NCI-H226 (cell line): ENCODE measurements around the gene OSBP2.
"Not testable (repeated sequence)": the region's sequence is repeated elsewhere in the genome, so short reads cannot be mapped to it uniquely, and the experiment has no call there.

Experiments used
- DNase-seq: peaks from one replicate; pipeline ENCODE4 v3.0.0-alpha.2; 2015

OSBP2 gene, protein sequence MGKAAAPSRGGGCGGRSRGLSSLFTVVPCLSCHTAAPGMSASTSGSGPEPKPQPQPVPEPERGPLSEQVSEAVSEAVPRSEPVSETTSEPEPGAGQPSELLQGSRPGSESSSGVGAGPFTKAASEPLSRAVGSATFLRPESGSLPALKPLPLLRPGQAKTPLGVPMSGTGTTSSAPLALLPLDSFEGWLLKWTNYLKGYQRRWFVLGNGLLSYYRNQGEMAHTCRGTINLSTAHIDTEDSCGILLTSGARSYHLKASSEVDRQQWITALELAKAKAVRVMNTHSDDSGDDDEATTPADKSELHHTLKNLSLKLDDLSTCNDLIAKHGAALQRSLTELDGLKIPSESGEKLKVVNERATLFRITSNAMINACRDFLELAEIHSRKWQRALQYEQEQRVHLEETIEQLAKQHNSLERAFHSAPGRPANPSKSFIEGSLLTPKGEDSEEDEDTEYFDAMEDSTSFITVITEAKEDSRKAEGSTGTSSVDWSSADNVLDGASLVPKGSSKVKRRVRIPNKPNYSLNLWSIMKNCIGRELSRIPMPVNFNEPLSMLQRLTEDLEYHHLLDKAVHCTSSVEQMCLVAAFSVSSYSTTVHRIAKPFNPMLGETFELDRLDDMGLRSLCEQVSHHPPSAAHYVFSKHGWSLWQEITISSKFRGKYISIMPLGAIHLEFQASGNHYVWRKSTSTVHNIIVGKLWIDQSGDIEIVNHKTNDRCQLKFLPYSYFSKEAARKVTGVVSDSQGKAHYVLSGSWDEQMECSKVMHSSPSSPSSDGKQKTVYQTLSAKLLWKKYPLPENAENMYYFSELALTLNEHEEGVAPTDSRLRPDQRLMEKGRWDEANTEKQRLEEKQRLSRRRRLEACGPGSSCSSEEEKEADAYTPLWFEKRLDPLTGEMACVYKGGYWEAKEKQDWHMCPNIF

DNA sequence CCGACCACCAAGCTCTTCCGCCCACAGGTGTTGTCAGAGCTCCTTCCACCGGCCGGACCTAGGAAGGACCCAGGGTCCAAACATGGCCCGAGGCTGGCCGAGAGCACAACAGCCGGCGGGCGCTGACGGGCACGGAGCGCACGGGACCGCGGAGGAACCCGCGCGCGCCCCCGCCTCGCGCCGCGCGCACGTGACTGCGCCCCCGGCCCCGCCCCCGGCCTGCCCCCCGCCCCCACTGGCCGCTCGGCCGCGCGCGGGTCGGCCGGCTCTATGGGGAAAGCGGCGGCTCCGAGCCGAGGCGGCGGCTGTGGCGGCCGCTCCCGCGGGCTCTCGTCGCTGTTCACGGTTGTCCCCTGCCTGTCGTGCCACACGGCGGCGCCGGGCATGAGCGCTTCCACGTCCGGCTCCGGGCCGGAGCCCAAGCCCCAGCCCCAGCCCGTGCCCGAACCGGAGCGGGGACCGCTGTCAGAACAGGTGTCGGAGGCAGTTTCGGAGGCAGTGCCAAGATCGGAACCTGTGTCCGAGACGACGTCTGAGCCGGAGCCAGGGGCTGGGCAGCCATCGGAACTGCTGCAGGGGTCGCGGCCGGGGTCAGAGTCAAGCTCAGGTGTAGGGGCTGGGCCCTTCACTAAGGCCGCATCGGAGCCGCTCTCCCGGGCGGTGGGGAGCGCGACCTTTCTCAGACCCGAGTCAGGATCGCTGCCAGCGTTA is at the start of gene OSBP2:
TSS of gene OSBP2 (plus strand) at position 235 of the 711 bp plus-strand sequence. CDS start at position 271, 36 bp downstream.
- no peak for DNase-seq

DNA sequence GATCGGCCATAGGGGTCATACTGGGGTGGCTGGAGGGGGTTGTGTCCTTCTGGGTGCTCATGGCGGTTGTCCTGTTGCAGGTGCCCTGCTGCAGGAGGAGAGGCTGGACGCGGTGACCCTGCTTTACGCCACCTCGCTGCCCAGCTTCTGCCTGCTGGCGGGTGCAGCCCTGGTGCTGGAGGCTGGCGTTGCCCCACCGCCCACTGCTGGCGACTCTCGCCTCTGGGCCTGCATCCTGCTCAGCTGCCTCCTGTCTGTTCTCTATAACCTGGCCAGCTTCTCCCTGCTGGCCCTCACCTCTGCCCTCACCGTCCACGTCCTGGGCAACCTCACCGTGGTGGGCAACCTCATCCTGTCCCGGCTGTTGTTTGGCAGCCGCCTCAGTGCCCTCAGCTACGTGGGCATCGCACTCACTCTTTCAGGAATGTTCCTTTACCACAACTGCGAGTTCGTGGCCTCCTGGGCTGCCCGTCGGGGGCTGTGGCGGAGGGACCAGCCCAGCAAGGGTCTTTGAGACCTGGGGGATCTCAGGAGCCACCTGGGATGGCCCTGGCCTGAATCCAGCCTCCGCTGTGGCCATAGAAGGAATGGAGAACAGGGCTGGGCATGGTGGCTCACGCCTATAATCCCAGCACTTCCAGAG is 48.0 kb upstream of the OSBP2 start:
- no peak for DNase-seq

DNA sequence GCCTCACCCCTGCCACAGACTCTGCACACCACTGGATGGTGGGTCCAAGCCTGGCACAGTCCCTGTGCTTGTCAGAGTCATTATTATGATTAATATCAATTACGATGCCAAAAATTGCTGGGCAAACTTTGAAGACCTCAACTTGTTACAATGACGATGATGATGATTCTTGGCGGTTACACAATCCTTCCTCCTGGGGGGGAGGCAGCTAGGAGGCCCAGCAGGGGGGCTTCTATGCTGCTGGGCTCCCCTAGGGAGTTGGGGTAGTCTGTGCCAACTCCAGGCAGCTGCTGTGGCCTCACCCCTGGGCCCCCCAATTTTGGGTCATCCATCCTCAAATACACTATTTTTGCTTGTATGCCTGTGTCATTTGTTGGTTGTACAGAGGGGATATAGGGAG is 47.1 kb upstream of the OSBP2 start:
- no peak for DNase-seq

DNA sequence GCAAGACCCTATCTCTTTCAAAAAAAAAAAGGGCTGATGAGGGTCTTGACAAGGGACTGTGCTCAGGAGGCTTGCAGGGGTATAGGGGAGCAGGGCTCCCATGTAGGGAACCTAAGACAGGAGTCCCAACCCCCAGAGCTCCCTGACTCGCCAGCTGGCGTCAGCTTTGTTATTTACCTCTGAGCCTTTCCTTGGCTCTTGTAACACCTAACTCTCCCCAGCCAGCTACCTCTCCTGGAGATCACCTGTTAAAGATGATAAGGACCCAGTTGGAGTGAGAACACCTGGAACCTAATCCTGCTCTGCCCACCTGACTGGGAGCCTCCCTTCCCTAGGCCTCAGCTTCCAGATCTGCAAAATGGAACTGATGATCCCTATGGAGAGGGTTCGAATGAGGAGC is 45.8 kb upstream of the OSBP2 start:
- no peak for DNase-seq

DNA sequence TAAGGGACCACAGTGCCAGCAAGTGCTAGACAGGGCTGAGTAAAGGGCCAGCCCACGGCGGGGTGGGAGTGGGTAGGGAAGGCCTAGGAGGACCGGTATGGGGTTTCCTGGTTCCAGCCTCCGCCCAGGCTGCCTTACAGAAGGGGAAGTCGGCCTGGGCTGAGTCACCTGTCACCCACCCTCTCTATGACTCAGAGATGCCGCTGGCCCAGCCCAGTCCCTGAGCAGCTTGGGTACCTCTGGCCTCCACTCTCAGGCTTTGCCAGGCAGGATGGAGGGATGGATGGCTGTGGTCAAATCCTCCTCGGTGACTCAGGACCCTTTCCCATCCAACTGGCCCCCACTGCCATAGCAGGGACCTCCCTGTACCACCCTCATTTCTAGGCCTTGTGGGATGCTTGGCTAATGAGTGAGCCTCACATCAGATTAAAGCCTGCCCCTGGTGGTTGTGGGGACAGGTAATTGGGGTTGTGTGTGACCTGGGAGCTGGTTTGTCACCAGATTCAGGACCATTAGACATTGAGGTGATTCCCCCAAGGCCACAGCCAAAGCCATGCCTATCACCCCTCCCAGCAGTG is 45.2 kb upstream of the OSBP2 start:
- DNase-seq: peak; percentile 68

DNA sequence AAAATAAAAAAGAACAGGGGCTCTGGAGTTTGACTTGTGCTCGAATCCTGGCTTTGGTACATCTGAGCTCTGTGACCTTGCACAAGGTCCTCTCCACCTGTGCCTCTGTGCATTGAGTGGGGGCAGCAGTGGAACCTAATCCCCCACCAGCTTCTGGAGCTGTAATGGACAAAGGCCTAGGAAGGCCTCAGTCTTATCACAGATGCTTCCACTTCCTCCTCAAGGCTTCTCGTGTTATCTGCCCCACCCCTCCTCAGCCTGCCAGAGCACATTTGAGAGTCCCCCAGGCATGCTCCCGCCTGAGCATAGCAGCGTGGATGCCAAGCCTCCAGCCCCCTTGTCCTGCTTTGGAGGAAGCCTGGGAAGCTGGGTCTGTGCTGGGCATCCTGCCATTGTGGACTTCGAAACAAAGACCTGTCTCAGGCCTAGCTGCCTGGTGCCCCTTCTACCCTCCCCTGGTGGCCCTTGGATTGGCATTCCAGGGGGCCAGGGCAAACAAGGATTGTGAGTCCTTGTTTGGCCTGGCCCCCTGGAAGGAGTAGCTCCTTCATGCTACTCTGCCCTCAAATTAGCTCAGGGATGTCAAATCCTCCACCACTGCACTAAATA is 44.1 kb upstream of the OSBP2 start:
- no peak for DNase-seq

DNA sequence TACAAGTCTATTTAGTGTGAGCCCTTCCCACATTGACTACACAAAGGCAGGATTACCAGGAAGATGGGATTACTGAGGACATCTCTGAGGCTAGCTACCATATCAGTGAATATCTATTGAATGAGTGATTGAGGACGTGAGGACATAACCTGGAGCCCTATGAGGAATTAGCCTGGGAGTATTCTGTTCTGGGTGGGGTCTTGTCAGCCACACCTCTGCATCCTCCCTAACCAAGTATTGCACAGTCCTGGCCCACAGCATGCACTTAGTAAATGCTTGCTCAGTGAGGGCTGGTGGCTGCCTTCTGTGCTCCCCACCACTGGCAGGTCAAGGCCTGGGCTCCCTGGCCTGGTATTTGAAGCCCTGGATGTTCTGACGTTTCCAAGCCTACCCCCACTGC is 41.8 kb upstream of the OSBP2 start:
- DNase-seq: no peak

DNA sequence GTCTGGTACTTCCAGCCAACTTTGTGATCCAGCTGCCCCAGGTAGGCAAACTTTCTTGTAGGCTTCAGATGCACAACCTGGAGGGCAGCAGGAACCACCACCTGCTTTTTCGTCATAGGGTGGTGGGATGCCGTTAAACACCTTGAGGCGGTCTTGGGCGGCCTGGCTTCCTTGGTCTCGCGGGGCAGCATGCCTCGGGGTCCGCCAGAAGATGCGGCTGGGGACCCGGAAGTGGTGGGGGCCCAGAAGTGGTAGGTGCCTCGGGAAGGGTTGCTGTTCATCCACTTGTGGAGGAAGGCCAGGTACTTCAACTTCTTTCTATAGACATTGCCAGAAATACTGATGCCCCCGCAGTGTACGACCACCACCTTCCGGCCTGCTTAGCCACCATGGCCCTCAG is 40.3 kb upstream of the OSBP2 start:
- no peak for DNase-seq

DNA sequence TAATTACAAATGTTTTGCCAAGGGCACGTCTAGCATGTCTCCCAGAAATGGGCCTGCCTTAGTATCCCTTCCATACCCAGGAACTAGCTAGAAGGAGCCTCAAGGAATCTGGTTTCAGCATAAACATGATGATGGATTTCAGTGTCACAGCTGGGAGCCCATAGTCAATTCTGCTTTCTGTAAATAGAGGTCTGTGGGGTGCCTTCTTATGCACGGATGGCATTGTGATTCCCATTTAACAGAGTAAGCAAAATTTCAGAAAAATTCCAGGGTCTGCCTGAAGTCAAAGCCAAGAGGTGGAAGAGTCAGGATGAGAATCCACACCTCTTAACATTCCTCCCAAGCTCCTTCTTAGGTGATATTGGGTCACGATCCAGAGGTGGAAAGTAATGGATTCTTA is 39.1 kb upstream of the OSBP2 start:
- DNase-seq: no peak

DNA sequence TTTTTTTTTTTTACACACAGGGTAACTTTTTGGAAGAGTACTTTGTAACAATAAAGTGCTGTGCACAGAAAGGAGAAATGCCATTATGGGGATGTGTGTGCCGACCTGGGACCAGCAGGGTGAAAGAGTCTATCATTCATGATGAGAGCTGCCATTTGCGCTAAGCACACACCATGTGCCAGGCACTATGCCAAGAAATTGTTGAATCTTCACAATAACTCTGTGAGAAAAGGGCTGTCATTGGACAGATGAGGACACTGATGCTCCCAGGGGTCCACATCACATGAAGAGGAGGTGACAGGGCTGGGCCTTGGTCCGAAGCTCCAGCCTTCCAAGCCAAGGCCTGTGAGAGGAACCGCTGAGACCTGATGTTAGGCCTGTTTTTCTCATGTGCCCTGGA is 32.6 kb upstream of the OSBP2 start:
- DNase-seq: no peak

DNA sequence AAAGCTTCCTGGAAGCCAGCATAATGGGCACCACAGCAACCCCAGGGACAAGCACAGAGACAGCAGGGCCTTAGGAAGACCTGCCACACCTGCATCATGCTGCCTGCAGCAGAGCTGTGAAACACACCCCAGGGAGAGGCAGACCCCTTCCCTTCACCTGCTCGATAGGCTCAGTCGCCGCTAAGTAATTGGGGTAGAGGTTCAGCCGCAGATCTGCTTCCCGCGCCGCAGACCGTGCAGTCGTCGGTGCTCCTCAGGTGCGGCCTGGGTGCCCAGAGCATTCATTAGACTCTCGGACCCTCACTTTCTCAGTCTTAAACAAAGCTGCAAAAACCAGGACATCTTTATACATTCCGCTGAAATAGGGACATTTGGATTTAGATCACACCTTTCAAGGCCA is 29.9 kb upstream of the OSBP2 start:
- no peak for DNase-seq

DNA sequence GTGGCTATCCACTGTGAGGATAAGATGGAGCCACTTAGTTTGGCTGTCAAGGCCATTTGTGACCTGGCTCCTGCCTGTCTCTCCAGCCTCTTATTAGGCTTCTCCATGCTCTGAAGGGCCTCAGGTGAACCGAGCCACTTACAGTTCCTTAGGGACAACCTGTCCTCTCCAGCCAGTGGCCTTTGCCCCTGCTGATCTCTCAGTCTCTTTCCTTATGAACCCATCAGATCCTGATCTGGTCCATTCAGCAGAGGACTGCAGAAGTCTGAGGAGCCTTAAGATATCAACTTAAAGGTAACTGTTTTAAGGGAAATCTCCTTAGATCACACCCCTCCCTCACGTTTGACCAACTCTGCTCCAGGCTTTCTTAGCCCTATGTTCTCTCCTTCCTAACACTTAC is 29.4 kb upstream of the OSBP2 start:
- no peak for DNase-seq

DNA sequence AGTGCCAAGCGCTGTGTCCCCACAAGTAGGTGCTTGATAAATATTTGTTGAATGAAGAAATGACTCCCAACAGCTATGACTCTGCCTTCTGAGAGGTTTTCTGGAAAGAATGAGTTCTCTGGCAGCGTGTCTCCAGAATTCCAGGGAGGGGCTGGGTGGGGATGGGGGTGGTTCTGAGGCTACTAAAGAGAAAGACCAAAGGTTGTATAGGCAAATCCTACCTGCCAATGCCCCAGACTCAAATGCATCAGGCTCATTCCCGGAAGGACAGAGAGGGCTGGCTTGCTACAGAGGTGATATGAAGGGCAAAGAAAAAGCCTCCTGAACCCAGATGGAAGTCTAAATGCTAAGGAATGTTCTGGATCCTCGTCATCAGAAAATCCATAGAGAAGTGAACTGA is 28.9 kb upstream of the OSBP2 start:
- no peak for DNase-seq

DNA sequence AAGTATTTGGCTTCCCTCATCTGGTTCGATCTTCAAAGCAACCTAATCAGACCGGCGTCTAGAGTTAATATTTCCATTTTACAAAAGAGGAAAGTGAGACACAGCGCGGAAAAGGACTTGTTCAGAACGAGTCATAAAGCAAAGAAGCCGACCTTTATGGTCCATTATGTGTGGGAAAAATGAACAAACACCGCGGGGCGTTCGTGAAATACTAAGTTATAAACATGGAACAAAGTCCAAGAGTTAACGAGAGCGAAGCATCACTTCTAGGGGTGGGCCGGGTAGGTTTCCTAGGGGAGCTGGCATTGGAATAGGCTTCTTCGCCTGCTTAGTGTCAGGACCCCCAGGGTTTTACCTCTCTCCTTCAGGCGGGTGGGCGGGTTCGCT is 27.6 kb upstream of the OSBP2 start:
- no peak for DNase-seq

DNA sequence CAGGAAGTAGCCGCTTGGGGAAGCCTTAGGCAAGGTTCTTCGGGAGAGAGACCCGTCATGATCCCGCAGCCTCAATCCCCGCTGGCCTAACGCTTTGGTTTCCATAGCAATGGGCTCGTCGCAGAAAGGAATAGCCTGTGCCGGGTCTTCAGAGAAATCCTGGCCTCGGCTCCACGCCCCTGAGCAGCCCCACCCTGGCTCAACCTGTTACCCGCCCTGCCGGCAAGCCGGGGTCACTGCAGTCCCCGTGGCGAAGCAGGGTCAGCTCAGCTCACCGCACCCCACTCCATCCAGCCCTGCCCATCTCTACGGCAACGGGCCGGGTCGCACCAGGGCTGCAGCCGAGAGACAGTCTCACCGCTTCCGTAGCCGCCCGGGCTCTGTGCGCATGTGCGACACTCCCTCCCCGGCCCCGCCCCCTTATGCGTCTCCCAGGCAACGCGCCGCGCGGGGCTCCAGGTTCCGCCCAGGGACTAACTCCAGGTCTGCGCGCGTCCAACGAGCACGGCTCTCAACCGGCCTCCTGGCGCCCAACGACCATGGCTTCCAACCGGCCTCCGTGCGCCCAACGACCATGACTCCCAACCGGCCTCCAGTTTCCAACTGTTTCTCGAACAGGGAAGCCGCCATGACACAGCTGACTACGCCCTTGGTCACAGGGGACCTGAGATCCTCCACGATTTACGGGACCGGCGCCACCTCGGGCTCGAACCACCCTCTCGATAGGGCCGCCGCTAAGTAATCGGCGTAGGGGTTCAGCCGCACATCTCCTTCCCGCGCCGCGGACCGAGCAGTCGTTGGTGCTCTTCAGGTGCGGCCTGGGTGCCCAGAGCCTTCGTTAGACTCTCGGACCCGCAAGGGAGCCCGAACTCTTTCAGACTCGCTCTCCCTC is 26.9 kb upstream of the OSBP2 start, which contains the start of gene DUSP18:
TSS of gene DUSP18 (minus strand) at position 382 of the 892 bp plus-strand sequence. CDS start 3,872 bp downstream, outside the sequence.
- DNase-seq: peak; percentile 61

DNA sequence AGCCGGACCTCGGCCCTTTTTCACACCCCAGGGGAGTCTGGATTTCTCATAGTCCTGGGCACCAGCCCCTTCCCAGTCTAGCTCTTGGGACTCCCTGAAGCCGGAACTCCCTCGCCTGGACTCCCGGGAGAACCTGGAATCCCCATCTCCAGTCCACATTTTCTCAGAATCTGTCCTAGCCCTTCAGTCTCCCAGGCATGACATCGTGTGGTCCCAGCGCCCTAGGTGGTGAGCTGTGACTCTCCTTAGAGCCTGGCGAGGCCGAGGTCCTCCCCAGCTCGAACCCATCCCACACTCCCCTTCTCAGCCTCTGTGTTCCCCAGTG is 26.3 kb upstream of the OSBP2 start:
- DNase-seq: no peak

DNA sequence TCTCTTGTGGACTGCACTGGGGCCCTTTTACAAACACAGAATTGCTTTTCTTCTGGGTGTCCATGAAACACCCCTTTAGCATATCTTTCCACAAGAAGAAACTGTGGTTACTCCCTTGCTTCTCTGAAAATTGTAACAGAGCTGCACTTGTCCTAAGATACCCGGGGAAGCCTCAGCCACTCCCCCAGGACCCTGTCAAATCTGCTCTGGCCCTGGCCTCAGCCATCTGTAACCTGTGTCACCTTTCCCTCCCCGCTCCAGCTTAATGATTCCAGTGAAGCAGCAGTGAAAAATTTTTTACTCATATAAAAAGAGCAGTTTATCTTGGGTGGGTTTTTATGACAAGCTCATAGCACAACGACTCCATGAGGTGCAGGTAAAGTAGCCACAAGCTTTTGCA is 23.6 kb upstream of the OSBP2 start:
- DNase-seq: no peak

DNA sequence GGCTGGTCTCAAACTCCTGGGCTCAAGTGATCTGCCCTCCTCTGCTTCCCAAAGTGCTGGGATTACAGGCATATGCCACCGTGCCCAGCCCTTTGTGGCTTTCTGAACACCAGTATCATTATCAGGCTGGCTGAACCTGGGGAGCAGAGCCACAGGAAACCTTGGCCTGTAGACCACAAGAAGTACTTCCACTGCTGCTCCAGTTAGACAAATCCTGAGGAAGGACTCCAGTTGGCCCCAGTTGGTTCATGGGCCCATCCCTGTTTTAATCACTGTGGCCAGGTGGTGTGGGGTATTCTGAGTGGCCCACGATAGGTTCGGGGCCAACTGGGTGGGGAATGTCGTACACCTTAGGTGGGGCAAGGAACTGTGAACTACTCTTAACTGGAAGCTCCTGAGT is 21.5 kb upstream of the OSBP2 start:
- no peak for DNase-seq

DNA sequence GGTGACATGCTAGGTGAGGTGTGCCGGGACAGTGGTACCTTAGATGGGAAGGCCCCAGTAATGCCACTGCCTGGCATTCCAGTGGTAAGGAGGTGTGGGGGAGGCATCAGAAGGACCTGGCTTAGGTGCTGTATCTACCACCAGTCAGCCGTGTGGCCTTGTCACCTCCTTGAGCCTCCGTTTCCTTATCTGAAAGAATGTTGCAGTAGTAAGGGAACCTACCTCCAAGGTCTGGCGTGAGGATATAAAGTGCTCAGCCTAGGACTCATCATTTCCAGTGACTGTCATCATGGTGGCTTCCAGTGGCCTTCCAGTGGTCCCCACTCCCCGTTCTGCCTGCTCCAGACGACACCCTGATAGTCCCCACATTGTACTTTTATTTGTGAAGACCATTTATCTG is 20.2 kb upstream of the OSBP2 start:
- DNase-seq: no peak

DNA sequence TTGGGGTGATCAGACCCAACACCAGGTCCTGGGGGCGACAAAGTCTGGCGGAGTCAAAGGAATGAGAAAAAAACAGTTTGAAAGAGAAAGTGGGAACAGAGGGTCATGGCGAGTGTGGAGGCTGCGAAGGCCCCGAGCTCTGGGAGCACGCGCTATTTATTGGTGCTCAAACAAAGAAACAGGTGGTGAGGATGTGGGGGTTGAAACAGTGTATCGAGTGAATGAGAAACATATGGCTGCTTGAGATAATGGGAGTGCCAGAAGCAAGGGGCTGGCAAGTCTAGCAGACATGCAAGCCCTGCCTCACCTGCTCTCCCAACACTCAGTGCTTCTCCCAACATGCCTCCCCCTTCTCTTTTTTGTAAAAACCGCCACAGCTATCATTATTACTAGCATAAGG is 19.2 kb upstream of the OSBP2 start:
- no peak for DNase-seq

DNA sequence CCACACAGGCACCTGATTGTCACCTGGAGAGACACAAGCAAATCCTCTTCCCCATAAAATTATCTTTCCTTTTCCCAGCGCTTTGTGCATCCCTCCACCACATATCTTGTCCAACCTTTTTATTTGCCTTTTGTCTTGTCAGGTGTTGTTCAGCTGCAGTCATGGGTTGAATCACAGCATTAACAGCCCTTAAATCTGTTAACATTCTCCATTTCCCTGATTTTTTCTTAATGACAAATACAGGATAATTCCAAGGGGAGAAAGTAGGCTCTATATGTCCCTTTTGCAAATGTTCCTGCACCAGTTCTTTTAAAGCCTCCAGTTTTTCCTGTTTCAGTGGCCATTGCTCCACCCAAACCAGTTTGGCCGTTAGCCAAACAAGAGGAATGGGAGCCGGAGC is 18.1 kb upstream of the OSBP2 start:
- not testable (repeated sequence) for DNase-seq
